HG02870 (cell line): ENCODE measurements around the gene SPSB4.
A peak's percentile ranks its signal among the peaks of the same experiment; 100 is the strongest.

Experiments used
- ATAC-seq: cut with Tn5 transposase; IDR thresholded peaks from one replicate; pipeline ENCODE4 v1.9.1; 2021; ENCODE audit warnings: mild to moderate bottlenecking, moderate library complexity; ENCODE audit not compliant: unreplicated experiment

The SPSB4 gene

GRCh38 chr3:141150081-141150830 is 99.1 kb downstream of the SPSB4 start:
- ATAC-seq, result no peak

DNA sequence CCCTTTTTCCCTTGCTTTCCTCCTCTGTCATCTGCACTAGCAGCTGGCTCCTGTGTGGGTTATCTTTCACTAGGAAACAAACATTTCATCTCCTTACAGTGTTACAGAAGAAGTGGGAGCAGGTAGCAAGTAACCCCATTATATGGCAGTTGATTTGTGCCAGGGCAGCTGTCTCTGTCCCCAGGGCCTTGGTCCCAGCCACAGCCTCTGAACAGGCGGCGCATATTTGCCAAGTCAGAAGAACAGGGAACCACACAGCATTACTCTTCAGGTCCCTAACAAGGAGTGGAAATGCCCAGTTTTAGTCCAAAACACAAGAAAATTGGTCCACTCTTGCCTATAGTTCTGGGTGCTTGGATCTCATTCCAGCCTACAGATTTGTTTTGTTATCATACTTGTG is 99.8 kb downstream of the SPSB4 start:
- ATAC-seq, result no peak

DNA sequence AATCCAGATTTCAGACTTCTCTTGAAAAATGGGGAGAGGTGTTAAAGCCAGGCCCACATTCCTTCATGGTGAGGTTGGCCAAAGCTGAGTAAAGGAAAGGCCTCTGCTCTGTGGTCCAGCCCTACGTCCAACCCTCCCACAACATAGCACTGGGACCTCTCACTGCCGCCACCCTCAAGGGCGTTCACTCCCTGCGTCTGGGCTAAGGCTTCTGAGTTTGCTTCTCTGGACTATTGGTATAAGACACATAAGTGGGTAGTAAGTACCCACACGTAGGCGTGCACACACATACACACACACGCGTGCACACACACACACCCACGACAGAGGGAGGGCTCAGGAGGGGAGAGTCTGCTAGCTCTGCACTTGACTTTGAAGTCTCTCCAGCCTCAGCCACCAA is 100.3 kb downstream of the SPSB4 start:
- ATAC-seq, result no peak

- ATAC-seq, result no peak
Observed at GRCh38 chr3:141152130-141152529, 101.0 kb downstream of the SPSB4 start.

DNA sequence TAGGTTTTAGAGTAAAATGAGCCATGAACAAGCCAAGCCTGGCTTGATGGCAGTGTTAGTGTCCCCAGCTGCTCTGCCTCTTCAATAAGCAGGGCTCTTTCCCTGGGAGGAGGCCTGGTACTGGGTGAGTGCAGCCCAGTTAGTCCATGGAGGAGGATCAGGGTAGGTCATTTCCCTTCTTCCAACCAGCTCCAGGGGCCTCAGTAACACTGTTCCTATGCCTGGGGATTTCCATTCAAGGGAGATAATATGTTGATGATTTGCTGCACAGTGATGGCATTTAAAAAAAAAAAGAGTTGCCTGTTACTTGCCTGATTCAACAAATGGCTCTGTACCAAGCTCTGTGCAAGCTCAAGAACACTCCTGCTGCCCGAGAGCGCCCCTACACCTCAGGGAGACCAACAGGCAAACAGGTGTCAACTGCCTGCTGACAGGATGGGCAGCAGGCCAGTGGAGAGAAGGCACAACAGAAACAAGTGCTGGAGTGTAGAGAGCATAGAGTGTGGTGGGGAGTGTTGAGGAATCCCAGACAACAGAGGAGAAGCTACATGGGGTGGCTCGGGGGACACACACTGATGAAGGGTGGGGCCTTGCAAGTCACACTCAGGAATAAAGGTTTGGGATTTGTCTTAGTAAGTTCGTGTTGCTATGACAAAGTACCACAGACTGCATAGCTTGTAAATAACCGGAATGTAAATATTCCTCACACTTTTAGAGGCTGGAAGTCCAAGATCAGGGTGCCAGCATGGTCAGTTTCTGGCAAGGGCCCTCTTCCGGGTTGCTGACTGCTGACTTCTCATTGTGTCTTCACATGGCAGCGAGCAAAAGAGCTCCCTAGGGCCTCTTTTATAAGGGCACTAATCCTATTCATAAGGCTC is 101.9 kb downstream of the SPSB4 start:
- no peak for ATAC-seq

DNA sequence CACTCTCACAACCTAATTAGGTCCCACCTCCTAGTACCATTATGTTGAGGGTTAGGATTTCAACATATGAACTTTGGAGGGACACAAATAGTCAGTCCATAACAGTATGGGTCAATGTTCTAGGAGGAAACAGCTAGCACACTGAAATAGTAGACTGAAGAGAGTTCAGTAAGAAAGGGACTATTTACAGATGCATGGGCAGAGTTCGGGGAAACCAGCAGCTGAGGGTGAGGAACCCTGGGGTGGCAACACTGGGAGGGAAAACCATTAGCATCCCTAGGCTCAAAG is 102.5 kb downstream of the SPSB4 start:
- ATAC-seq, result no peak

DNA sequence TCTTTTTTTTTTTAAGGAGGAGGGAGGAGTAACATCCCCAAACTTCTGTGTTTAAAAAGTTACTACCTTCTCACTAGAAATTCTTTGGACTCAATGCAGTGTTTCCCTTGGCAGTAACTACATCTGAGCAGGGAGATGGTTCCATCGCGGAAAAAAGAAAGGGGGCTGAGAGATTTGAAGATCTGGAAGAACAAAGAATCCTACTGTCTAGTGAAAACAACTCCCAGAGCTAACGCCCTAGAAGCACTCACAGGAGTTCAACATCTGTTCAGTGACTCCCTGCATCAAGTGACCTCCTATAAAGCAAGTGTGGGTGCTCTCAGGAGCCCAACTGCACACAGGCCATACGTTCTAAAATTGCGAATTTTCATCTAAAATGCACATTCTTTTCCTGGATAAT is 113.7 kb downstream of the SPSB4 start:
- ATAC-seq, result no peak

DNA sequence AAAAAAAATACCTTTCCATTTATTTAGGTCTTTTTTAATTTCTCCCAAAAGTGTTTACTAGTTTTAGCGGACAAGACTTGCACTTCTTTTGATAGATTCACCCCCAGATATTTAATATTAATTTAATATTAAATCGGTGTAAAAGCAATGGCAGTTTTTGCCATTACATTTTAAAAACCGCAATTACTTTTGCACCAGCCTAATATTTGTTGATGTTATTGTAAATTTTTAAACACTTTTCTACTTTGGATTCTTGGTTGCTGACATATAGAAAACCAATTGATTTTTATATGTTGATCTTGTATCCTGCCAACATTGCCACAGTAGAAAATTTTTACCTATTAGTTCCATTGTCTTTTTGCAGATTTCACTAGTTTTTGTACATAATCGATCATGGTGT is 116.5 kb downstream of the SPSB4 start:
- ATAC-seq, result no peak

- ATAC-seq, result no peak
Observed at GRCh38 chr3:141170678-141171295, 119.6 kb downstream of the SPSB4 start.

GRCh38 chr3:141174674-141175073 is 123.5 kb downstream of the SPSB4 start:
- no peak for ATAC-seq

DNA sequence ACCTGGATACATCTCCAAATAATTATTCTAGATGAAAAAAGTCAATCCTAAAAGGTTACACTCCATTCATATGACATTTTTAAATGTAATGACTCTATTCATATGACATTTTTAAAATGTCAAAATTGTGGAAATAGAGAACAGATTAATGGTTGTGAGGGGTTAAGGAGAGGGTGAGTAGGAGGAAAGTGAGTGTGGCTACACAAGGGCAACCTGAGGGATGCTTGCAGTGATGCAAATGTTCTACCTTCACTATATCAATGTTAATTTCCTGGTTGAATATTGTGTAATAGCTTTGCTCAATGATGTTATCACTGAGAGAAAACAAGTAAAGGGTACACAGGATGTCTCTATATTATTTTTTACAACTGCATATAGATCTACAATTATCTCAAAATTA is 125.6 kb downstream of the SPSB4 start:
- no peak for ATAC-seq

DNA sequence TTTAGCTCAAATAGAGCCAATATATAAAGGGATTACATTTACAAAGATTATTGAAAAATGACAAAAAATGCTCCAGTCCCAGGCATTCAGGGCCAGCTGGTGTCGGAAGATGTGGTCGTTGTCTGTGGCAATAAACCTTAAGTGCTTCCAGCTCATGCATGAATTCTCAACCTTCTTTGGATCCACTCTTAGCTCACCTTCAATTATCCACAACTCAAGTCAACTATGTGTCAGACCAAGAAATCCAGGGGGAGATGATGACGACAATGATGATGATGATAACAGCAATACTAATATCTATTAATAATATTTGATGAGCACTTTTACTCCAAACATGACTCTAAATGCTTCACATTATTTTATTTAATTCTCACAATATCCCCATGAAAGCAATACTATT is 126.9 kb downstream of the SPSB4 start:
- no peak for ATAC-seq

- ATAC-seq, result no peak
Observed at GRCh38 chr3:141178551-141178950, 127.4 kb downstream of the SPSB4 start.

GRCh38 chr3:141179983-141180382 is 128.8 kb downstream of the SPSB4 start:
- no peak for ATAC-seq

GRCh38 chr3:141181196-141181595 is 130.0 kb downstream of the SPSB4 start:
- ATAC-seq, result no peak

- no peak for ATAC-seq
Observed at GRCh38 chr3:141181819-141182218, 130.7 kb downstream of the SPSB4 start.

- no peak for ATAC-seq
Observed at GRCh38 chr3:141183606-141184005, 132.5 kb downstream of the SPSB4 start.

GRCh38 chr3:141184430-141184829 is 133.3 kb downstream of the SPSB4 start:
- no peak for ATAC-seq

DNA sequence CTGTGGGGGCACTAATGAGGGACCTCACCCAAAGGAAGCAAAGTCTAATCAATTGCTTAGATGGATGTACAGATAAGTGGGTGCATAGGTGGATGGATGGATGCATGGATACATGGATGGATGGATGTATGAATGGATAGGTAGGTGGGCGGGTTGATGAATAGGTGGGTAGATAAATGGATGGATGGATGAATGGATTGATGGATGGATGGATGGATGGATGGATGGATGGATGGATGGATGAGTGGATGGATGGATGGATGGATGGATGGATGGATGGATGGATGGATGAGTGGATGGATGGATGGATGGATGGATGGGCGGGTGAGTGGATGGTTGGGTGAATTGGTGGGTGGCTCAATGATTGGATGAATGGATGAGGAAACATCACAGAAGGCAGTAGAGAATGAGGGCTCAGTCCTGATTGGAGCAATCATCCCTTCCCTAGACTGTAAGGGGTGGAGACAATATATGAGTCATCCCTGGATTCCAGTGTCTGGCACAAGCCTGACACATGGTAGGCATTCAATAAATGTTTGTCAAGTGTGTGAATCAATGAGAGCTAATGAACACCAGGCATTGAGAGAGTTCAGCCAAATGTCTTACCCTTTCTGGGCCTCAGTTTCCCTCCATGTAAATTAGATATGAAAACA is 140.1 kb downstream of the SPSB4 start:
- no peak for ATAC-seq

DNA sequence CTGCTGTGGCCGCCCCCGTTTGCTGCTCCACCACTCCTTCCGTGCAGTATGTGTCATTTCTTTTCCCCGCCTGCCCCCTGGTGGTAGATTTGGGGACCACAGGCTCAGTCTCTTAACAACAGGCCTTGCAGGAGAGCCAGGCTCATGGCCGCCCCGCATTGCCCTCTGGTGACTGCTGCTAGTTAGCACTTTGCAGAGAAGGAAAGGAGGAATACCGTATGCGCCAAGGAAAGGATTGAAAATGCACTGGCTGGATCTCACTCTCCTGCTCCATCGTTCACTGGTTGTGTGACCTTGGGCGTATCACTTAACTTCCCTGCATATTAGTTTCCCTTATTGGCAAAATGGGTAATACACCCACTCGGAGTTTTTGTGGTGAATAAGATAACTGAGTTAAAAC is 141.2 kb downstream of the SPSB4 start:
- ATAC-seq, result peak; percentile 100

GRCh38 chr3:141193066-141193830 is 142.1 kb downstream of the SPSB4 start:
- ATAC-seq, result no peak
